PFSK-1 (cell line): Measurements from ENCODE around the gene CPVL.

Experiments used
- FOXP2 ChIP-seq: optimal IDR thresholded peaks from 2 replicates; pipeline ENCODE3; 2011; ENCODE audit warnings: borderline replicate concordance, control low read depth, inconsistent platforms; ENCODE audit not compliant: insufficient read depth; ENCODE audit errors: extremely low read length, extremely low read depth
- POLR2AphosphoS5 ChIP-seq: IDR thresholded peaks from 2 replicates; pipeline ENCODE4 v1.6.1; 2012; ENCODE audit warnings: low read depth, mild to moderate bottlenecking, control low read depth, low read length, moderate library complexity
- SIN3A ChIP-seq: IDR thresholded peaks from 2 replicates; pipeline ENCODE4 v1.6.1; 2012; ENCODE audit warnings: mild to moderate bottlenecking, low read length, moderate library complexity, borderline replicate concordance; ENCODE audit not compliant: insufficient read depth
- TAF1 ChIP-seq: IDR thresholded peaks from 2 replicates; pipeline ENCODE4 v1.6.1; 2012; ENCODE audit warnings: low read length, control low read depth, borderline replicate concordance; ENCODE audit not compliant: insufficient read depth
- TF ChIP-seq, protein P1 (sequence below), 2 experiments: IDR thresholded peaks; 2 replicates each; pipeline versions ENCODE4 v1.6.1 to v1.8.0; 2011 to 2012; ENCODE audit warnings: low read depth in 2 of 2, low read length in 2 of 2, control low read depth in 1 of 2, inconsistent platforms in 1 of 2, mild to moderate bottlenecking in 1 of 2, moderate library complexity in 1 of 2; ENCODE audit not compliant: insufficient read depth in 1 of 2

The CPVL gene

DNA sequence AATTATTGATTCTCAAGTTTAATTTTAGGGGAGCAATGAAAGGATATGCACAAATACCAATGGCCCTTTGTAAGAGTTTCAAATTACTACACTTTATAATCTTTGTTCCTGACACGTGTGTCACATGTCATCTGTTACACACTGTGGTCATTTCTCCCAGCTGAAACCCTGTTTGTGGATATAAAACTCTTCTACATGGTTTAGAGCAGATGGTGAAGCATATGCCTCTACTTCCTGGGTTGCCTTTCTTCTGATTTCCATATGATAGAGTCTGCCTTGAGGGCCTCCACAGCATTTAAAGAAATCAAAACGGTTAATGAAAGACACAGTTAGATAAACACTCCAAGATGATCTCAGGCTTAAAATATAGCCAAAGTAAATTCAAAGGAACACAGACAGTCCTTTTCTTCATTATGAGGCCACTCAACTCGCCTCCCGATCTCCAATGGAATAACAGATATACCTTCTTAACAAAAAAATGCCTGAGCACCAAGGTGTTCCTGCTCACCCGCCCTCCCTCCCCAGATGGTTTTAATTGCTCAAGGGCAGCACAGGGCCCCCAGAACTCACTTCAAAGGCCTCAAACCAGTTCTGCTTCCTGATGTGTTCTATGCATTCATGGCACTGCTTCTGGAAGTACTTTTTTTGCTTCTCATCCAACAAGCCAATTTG is 75.0 kb downstream of the CPVL start:
- TF ChIP-seq TAF1 = no peak

DNA sequence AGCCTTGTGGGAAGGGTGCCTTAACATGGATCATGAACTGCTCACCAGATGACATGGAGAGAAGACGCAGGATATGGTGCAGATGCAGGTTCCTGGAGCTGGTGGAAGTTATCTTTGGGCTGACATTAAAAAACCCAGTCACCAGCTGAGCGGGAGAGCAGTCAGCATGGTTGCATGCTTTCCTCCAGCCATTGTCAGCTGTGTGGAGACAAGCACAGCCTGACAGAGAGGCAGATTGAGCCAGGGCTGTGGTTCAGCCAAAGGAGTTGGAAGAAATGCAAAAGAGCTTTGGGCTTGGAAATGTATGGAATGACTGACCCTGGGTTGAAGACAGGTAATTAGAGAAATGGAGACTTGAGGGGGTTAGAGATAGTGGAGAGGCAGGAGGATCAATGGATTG is 79.7 kb downstream of the CPVL start:
- TF ChIP-seq TAF1 (no peak), FOXP2 (no peak), POLR2AphosphoS5 (no peak), SIN3A (no peak)
- TF ChIP-seq, protein P1, sequence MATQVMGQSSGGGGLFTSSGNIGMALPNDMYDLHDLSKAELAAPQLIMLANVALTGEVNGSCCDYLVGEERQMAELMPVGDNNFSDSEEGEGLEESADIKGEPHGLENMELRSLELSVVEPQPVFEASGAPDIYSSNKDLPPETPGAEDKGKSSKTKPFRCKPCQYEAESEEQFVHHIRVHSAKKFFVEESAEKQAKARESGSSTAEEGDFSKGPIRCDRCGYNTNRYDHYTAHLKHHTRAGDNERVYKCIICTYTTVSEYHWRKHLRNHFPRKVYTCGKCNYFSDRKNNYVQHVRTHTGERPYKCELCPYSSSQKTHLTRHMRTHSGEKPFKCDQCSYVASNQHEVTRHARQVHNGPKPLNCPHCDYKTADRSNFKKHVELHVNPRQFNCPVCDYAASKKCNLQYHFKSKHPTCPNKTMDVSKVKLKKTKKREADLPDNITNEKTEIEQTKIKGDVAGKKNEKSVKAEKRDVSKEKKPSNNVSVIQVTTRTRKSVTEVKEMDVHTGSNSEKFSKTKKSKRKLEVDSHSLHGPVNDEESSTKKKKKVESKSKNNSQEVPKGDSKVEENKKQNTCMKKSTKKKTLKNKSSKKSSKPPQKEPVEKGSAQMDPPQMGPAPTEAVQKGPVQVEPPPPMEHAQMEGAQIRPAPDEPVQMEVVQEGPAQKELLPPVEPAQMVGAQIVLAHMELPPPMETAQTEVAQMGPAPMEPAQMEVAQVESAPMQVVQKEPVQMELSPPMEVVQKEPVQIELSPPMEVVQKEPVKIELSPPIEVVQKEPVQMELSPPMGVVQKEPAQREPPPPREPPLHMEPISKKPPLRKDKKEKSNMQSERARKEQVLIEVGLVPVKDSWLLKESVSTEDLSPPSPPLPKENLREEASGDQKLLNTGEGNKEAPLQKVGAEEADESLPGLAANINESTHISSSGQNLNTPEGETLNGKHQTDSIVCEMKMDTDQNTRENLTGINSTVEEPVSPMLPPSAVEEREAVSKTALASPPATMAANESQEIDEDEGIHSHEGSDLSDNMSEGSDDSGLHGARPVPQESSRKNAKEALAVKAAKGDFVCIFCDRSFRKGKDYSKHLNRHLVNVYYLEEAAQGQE (IDR thresholded peaks at IDR 0.05; ENCODE audit: insufficient read depth in 1 of 2, low read depth in 2 of 2, low read length in 2 of 2) = no peak

DNA sequence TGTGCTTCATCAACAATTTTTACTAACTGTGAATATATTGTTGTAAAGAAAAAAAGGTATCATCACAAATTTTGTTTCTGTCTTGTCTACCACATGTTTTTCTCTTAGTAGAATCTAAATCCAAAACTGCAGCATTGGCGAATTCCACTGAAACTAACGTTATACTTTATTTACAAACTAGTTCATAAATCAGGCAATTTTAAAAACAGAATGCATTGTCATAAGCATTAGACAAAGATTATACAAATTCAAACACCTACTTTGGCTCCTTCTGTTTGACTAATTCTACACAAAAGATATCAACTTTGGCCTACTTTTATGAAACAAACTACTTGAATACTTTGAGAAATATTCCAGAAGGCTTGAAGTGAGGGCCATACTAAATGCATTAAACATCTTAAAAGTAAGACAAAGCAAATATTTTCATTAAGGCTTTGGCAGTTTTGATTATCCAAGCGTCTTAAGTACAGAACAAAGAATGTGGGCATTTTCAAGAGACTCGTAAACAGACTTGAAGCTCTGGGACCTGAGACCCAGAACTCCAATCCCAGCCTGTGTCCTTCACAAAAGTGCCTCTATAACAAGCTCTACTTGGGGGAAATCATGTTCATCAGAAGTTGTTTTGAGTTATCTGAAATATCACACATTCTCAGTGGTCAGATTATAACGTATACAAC is 81.0 kb downstream of the CPVL start:
- TF ChIP-seq, protein P1 (IDR thresholded peaks at IDR 0.05; ENCODE audit: insufficient read depth in 1 of 2, low read depth in 2 of 2, low read length in 2 of 2) = no peak
- TF ChIP-seq TAF1 (no peak), POLR2AphosphoS5 (no peak), FOXP2 (no peak)

DNA sequence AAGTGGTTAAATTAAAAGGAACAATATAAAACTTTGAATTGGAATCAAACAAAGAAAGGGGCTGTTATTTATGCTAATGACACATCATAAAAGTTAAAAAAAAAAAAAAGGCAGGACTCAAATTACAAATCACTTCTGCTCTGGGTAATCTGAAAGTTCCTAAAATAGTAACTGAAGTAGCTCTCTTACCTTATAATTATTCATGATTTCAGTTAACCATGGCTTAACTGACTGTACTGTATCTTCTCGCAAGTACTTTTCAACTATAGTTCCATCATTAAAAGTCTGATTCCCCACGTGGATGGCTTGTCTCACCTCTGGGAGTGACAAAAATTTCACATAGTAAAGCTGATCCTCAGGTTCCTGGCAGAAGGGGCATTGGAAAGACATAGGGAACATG is 82.5 kb downstream of the CPVL start:
- TF ChIP-seq, protein P1 (IDR thresholded peaks at IDR 0.05; ENCODE audit: insufficient read depth in 1 of 2, low read depth in 2 of 2, low read length in 2 of 2) = no peak
- TF ChIP-seq TAF1 = no peak
- TF ChIP-seq POLR2AphosphoS5 = no peak
- TF ChIP-seq FOXP2 = no peak
- TF ChIP-seq SIN3A = no peak

DNA sequence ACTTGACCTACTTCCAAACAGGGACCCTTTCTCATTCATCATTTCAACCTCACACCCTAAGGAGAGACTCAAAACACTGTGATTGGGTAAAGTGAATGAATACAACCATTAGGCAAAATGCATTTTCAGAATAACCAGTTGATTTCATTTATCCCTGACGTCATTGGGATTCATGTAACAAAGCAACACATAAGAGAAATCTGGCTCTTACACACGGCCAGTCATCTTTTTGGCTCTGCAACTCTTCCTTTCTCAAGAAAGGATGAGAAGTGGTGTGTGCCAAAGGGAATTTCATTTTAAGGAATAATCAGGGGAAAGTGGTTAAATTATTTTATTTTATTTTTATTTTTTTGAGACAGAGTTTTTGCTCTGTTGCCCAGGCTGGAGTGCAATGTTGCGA is 83.1 kb downstream of the CPVL start:
- TF ChIP-seq POLR2AphosphoS5 (no peak), FOXP2 (no peak), SIN3A (no peak), TAF1 (no peak)
- TF ChIP-seq, protein P1 (IDR thresholded peaks at IDR 0.05; ENCODE audit: insufficient read depth in 1 of 2, low read depth in 2 of 2, low read length in 2 of 2) = no peak
